ENCODE data around the gene PPME1. TPM values are rescaled to one million over a fixed set of nuclear protein-coding genes. Genes with fewer than 3 reads are reported as not detected.

The PPME1 gene
- total and polyA plus RNA-seq, 12 donors = 24.2 to 35.3 (median 30.0) TPM

- Histone ChIP-seq H3K36me3 (no peaks in the 10 kb centered on the region), H3K4me3 (no peak overlapping the region), H3K9me3 (no peaks in the 10 kb centered on the region), H3K4me1 (no peaks in the 10 kb centered on the region), H3K27ac (no peak overlapping the region), H3K27me3 (peaks cover 0 to 6% (median 0%) of the 10 kb centered on the region in 7 donors)
- TF ChIP-seq CTCF (IDR thresholded peaks at IDR 0.05) = no peak
- ATAC-seq (no peak), DNase-seq (no peak)
- intact Hi-C loops (cut with DNase I) = no loop called here
- 89 to 90% methylated on average over 6 of the region's 6 CpGs for WGBS, 2 donors
Observed at GRCh38 chr11:74267014-74267413, 95.9 kb downstream of the PPME1 start.

DNA sequence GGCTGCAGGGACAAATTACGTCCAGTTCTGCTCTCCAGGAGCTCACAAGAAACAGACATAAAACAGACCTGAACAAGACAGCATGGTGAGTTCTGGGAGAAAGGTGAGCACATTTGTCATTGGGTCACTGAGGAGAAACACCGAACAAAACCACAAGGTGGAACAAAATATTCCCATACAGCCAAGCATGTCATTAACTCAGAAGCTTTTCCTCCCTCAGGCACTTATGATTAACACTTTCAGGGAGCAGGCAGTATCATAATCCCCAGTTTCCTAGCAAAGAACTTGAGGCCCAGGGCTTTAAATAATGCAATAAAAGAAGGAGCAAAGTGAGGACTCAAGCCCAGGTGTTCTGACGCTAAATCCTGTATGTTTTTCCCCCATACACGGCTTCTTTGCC, 97.4 kb downstream of the PPME1 start:
- H3K4me3 ChIP-seq = no peak overlapping the region
- peaks cover 0 to 5% (median 0%) of the 10 kb centered on the region in 7 donors for H3K27me3 ChIP-seq
- H3K36me3 ChIP-seq = no peaks in the 10 kb centered on the region
- TF ChIP-seq CTCF (IDR thresholded peaks at IDR 0.05) = no peak
- no peaks in the 10 kb centered on the region for H3K9me3 ChIP-seq
- H3K27ac ChIP-seq = no peak overlapping the region
- no peak for DNase-seq
- 84 to 91% methylated on average over 4 of the region's 4 CpGs for WGBS, 2 donors
- H3K4me1 ChIP-seq = no peaks in the 10 kb centered on the region
- intact Hi-C loops (cut with DNase I) = no loop called here
- ATAC-seq = no peak

DNA sequence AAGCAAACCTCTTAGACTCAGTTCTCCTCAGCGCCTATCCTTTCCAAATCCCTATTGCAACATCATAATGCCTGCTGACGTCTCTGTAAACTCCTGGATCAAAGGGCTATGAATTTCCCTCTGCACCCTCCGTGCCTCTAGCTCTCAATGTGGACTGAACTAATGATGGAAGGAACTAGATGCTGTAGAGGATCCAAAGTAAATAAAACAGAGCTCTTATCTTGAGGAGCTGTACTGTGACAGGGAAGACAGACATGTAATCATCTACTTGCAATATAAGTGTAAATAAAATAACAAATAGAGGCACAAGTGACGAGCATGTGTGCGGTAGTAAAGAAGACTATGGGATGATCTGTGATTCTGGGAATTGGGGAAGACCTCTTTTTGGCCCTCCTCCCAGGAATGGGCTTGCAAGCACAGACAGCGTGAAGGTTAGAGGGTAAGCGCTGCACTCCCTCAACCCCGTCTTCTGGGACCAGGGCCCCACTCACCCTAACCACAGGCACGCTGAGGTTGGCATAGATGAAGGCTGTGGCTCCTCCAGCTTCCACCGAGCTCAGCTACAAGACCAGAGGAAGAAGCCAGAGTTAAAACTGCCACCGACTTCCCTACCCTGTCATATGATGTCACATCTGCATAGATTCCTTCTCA, 98.2 kb downstream of the PPME1 start:
- ATAC-seq = no peak
- no peaks in the 10 kb centered on the region for H3K4me1 ChIP-seq
- H3K9me3 ChIP-seq = no peaks in the 10 kb centered on the region
- H3K27me3 ChIP-seq = peaks cover 0 to 5% (median 0%) of the 10 kb centered on the region in 7 donors
- no peak for TF ChIP-seq CTCF (IDR thresholded peaks at IDR 0.05)
- no peak for DNase-seq
- intact Hi-C loops (cut with DNase I) = no loop called here
- H3K36me3 ChIP-seq = no peaks in the 10 kb centered on the region
- no peak overlapping the region for H3K4me3 ChIP-seq
- 68 to 72% methylated on average over 11 of the region's 11 CpGs for WGBS, 2 donors
- no peak overlapping the region for H3K27ac ChIP-seq

DNA sequence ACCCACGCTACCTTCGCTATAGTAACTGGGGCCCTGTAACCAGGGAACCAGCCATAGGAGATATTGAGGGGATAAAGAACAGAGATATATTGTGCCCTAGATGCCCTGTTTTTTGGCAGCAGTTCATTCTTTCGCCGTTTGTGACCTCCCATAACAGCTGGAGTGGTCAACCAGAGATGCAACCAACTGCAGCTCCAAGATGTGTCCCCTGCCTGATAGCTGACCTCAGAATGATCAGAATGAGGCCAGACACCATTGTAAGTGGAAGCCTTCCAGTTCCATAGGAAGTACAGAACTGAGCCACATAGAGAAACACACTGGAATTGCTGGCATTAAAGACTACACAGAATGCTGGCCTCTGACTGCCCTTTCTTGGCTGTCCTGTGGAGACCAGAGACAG, 101.2 kb downstream of the PPME1 start:
- Histone ChIP-seq H3K4me1 (no peaks in the 10 kb centered on the region), H3K27ac (no peak overlapping the region), H3K36me3 (no peaks in the 10 kb centered on the region), H3K27me3 (peaks cover 0 to 5% (median 0%) of the 10 kb centered on the region in 7 donors), H3K4me3 (no peak overlapping the region), H3K9me3 (no peaks in the 10 kb centered on the region)
- no peak for TF ChIP-seq CTCF (IDR thresholded peaks at IDR 0.05)
- no peak for ATAC-seq
- WGBS, 2 donors = 69 to 92% methylated on average over 4 of the region's 4 CpGs
- no peak for DNase-seq
- intact Hi-C loops (cut with DNase I) = no loop called here
